SK-N-SH (cell line): ENCODE data around the gene SLF2.

Experiments
- CTCF ChIP-seq: fragments of 200-600 bp; sonication (generic); IDR thresholded peaks from 2 replicates; pipeline ENCODE4 v1.6.1; 2017; ENCODE audit warnings: antibody characterized with exemption, mild to moderate bottlenecking, moderate library complexity
- ELF1 ChIP-seq: IDR thresholded peaks from 2 replicates; pipeline ENCODE4 v1.4.0; 2012
- GABPA ChIP-seq: IDR thresholded peaks from 2 replicates; pipeline ENCODE4 v1.4.0; 2012; ENCODE audit warnings: low read depth, mild to moderate bottlenecking
- JUND ChIP-seq: IDR thresholded peaks from 2 replicates; pipeline ENCODE4 v1.4.0; 2012
- RCOR1 ChIP-seq: fragments of 150-350 bp; IDR thresholded peaks from 2 replicates; pipeline ENCODE4 v1.6.1; 2017; ENCODE audit warnings: antibody characterized with exemption, low read length
- RFX5 ChIP-seq: IDR thresholded peaks from 2 replicates; pipeline ENCODE4 v1.6.1; 2012; ENCODE audit warnings: mild to moderate bottlenecking, improper control_type of control experiment, low read length
- SIN3A ChIP-seq: IDR thresholded peaks from 2 replicates; pipeline ENCODE4 v1.6.1; 2012; ENCODE audit warnings: low read depth, mild to moderate bottlenecking, low read length, moderate library complexity, borderline replicate concordance
- TCF12 ChIP-seq: IDR thresholded peaks from 2 replicates; pipeline ENCODE4 v1.4.0; 2012

GRCh38 chr10:100965820-100966219, 53.1 kb downstream of the SLF2 start:
- TF ChIP-seq ELF1 (no peak), CTCF (no peak), RFX5 (no peak), SIN3A (no peak), JUND (no peak), RCOR1 (no peak), GABPA (no peak), TCF12 (no peak)
